HepG2 (cell line): ENCODE data around the gene VSNL1. TPM values are rescaled to one million over a fixed set of nuclear protein-coding genes. Genes with fewer than 3 reads are reported as not detected.

Experiments
- ATAC-seq: fragments of 200-7000 bp; cut with Tn5 transposase; 3 replicates; pipeline ENCODE4 v1.9.1; 2020; ENCODE audit warnings: mild to moderate bottlenecking, moderate library complexity
- BruUV-seq: library from RNA; stranded (reverse); fragments of 400-500 nt; replicated peaks from 2 replicates; lab custom pipeline; 2021; lab: Mats Ljungman, UMichigan
- CTCF ChIA-PET: fragments of 300-600 bp; formaldehyde crosslinking; extraction: SDS; loops from one replicate; lab custom pipeline; 2021; ENCODE audit warnings: low total read pairs, inconsistent platforms, low intra/inter-chr PET ratio; lab: Yijun Ruan, JAX
- POLR2A ChIA-PET: fragments of 350-600 bp; sonication (Branson Sonifier 250); formaldehyde crosslinking; loops from one replicate; lab custom pipeline; 2020; ENCODE audit warnings: antibody characterized with exemption, inconsistent platforms; lab: Yijun Ruan, JAX
- DNase-seq: peaks from one replicate; pipeline ENCODE4 v3.0.0-alpha.2; 2015; ENCODE audit warnings: low spot score
- FAIRE-seq: peaks from 3 replicates; lab custom pipeline; 2011; peaks lifted over from hg19 to GRCh38; lab: Jason Lieb, UNC
- H2AFZ ChIP-seq: one replicate; pipeline ENCODE4 v1.6.1; 2011; ENCODE audit warnings: low read length, inconsistent platforms
- H3K27ac ChIP-seq: fragments of 300-600 bp; 3 replicates; pipeline ENCODE4 v1.8.0; 2011; ENCODE audit warnings: mixed run types, mild to moderate bottlenecking, mixed read lengths, low read length, inconsistent platforms; ENCODE audit not compliant: insufficient read depth; ENCODE audit errors: extremely low read length
- H3K27me3 ChIP-seq, 2 experiments: fragments of 200-600 bp in 1 of 2; 2 replicates in 1 of 2; 3 replicates in 1 of 2; pipeline versions ENCODE4 v1.6.0 to v1.8.0; 2011; ENCODE audit warnings: low read length in 2 of 2, mild to moderate bottlenecking in 2 of 2, moderate library complexity in 2 of 2, inconsistent platforms in 1 of 2; ENCODE audit not compliant: insufficient read depth in 2 of 2, control insufficient read depth in 1 of 2
- H3K36me3 ChIP-seq, 2 experiments: fragments of 200-600 bp in 1 of 2; replicated peaks in 1 of 2; 2 replicates in 1 of 2; 3 replicates in 1 of 2; pipeline versions ENCODE4 v1.5.1 to v1.8.0; 2011; ENCODE audit warnings: low read length in 2 of 2, inconsistent platforms in 1 of 2; ENCODE audit not compliant: insufficient read depth in 2 of 2, control insufficient read depth in 1 of 2
- H3K4me1 ChIP-seq: 2 replicates; pipeline ENCODE4 v1.5.1; 2012; ENCODE audit warnings: low read length, inconsistent platforms; ENCODE audit not compliant: insufficient read depth
- H3K4me2 ChIP-seq: 2 replicates; pipeline ENCODE4 v1.6.0; 2011; ENCODE audit warnings: low read depth, low read length, inconsistent platforms
- H3K4me3 ChIP-seq, 3 experiments: fragments of 200-600 bp in 1 of 3; sonication (generic), shearing (Covaris generic) in 1 of 3; replicated peaks in 1 of 3; 2 replicates each; pipeline ENCODE4 v1.5.1; 2011 to 2016; ENCODE audit warnings: low read length in 3 of 3, inconsistent platforms in 2 of 3, low read depth in 2 of 3, mild to moderate bottlenecking in 2 of 3, control low read depth in 1 of 3, mixed read lengths in 1 of 3; ENCODE audit not compliant: insufficient read depth in 1 of 3
- H3K79me2 ChIP-seq: one replicate; pipeline ENCODE4 v1.6.1; 2011; ENCODE audit warnings: low read length, inconsistent platforms; ENCODE audit not compliant: insufficient read depth
- H3K9ac ChIP-seq: 2 replicates; pipeline ENCODE4 v1.6.0; 2011; ENCODE audit warnings: mild to moderate bottlenecking, low read depth, low read length, inconsistent platforms; ENCODE audit not compliant: insufficient read depth
- H3K9me3 ChIP-seq: 2 replicates; pipeline ENCODE4 v1.5.1; 2012; ENCODE audit warnings: mild to moderate bottlenecking, low read length
- H4K20me1 ChIP-seq: 2 replicates; pipeline ENCODE4 v1.6.0; 2011; ENCODE audit warnings: inconsistent platforms, mild to moderate bottlenecking, low read length, moderate library complexity; ENCODE audit not compliant: insufficient read depth
- GMEB1 ChIP-seq: sonication (generic); formaldehyde crosslinking; IDR thresholded peaks from 2 replicates; pipeline ENCODE4 v1.5.1; 2020; ENCODE audit warnings: missing genetic modification reagents, mild to moderate bottlenecking, borderline replicate concordance
- NCOA1 ChIP-seq: sonication (generic); formaldehyde crosslinking; IDR thresholded peaks from 2 replicates; pipeline ENCODE4 v1.9.0; 2021; ENCODE audit warnings: missing genetic modification reagents
- TCF7 ChIP-seq: sonication (generic); IDR thresholded peaks from 2 replicates; pipeline ENCODE4 v1.6.1; 2016; ENCODE audit warnings: antibody characterized with exemption, low read depth
- ZBTB49 ChIP-seq: sonication (generic); formaldehyde crosslinking; IDR thresholded peaks from 2 replicates; pipeline ENCODE4 v1.4.0; 2020; ENCODE audit warnings: missing genetic modification reagents, borderline replicate concordance
- WGBS: methylation state at CpG from one replicate; pipeline ENCODE4 v1.1.6; 2017; ENCODE audit warnings: low lambda C conversion rate; 5-methylcytosine and 5-hydroxymethylcytosine counted together
- in situ Hi-C: cut with HindIII; loops from 2 replicates; pipeline ENCODE4 v1.10.0; 2017; ENCODE audit warnings: low pct_unique_long_range_greater_than_20kb; ENCODE audit not compliant: extremely low pct_ligation_motif_present
- intact Hi-C: fragments of 100-400 bp; cut with micrococcal nuclease; formaldehyde crosslinking; loops from one replicate; pipeline ENCODE4 v1.10.0; 2022; ENCODE audit not compliant: unreplicated experiment
- polyA plus RNA-seq, 8 experiments: library from polyadenylated mRNA; depleted of rRNA in 3 of 8; stranded (reverse) in 7 of 8; unstranded in 1 of 8; fragments of >200 nt; fragmentation: Illumina TruSeq in 4 of 8; extraction: Trizol in 4 of 8; gene quantifications; 2 replicates each; pipeline versions ENCODE4 v1.2.1 to v1.2.3, GENCODE V29; 2011 to 2016; ENCODE audit warnings: low read depth in 4 of 8, missing spikeins in 1 of 8, mixed read lengths in 1 of 8; ENCODE audit not compliant: insufficient read depth in 1 of 8
- total RNA-seq, 5 experiments: library from RNA; depleted of rRNA; stranded (reverse); fragments of >200 nt; fragmentation: Illumina TruSeq; extraction: Trizol; gene quantifications; 2 replicates each; pipeline ENCODE4 v1.2.3, GENCODE V29; 2016; ENCODE audit warnings: low read depth in 1 of 5

Gene VSNL1
- total and polyA plus RNA-seq, 2 of the 13 experiments (the other 11 are each of a cell fraction or from before 2014, with no cell fraction given): 63.2 to 95.9 TPM

GRCh38 chr2:17594533-17595401, 54.3 kb downstream of the VSNL1 start:
- Histone ChIP-seq H3K36me3 (peaks cover 12 to 43% of the 10 kb centered on the region in 2 experiments), H3K9ac (peak overlapping the region; percentile 3; the same call in 1 of the 2 replicates), H3K79me2 (peaks cover 20% of the 10 kb centered on the region), H3K4me2 (peak overlapping the region; percentile 6; the same call in 1 of the 2 replicates), H3K4me1 (peaks cover 62% of the 10 kb centered on the region), H4K20me1 (no peaks in the 10 kb centered on the region), H3K27me3 (no peaks in the 10 kb centered on the region), H3K9me3 (no peaks in the 10 kb centered on the region), H3K4me3 (no peak overlapping the region), H3K27ac (peak overlapping the region; percentile 50), H2AFZ (no peak overlapping the region)
- intact Hi-C loops: loop anchor here (1.0 to 5.0 kb wide), 3 partner anchors 52 to 68 kb away; no protein-coding TSS in a partner anchor
- POLR2A ChIA-PET: interaction anchor here (1.0 to 3.4 kb wide), 6 partner anchors 10 to 55 kb away, joined by 3 to 23 read pairs (median 6); partner anchors contain the start of gene VSNL1
- ATAC-seq: peak; percentile 8; the same call in 1 of the 3 replicates
- in situ Hi-C loops: loop anchor here (10.0 kb wide), 1 partner anchor 50 kb away; the partner anchor contains the start of gene VSNL1
- TF ChIP-seq TCF7 (peak; percentile 44; the same call in 1 of the 2 replicates), ZBTB49 (CRISPR knock-in tag) (no peak), GMEB1 (CRISPR knock-in tag) (0 out of 2 replicates have a peak, but pooled peaks have one; percentile 1), NCOA1 (CRISPR knock-in tag) (0 out of 2 replicates have a peak, but pooled peaks have one; percentile 41)
- peak; percentile 29 for DNase-seq
- WGBS: 88% methylated on average over 7 of the region's 7 CpGs
- FAIRE-seq: no peak
- BruUV-seq: no TSS peak
- CTCF ChIA-PET: no interaction called here
